Activated CD8-positive, alpha-beta T cell treated with anti-CD3 and anti-CD28 coated beads for 36 hours (primary cell): ENCODE results near the gene SEMA4C. TPM values are rescaled to one million over a fixed set of nuclear protein-coding genes. Genes with fewer than 3 reads are reported as not detected.

ENCODE experiments used
- ATAC-seq: fragments of 200-7000 bp; cut with Tn5 transposase; one replicate; pipeline ENCODE4 v1.10.0; 2021; ENCODE audit warnings: mild to moderate bottlenecking, moderate library complexity
- CTCF ChIA-PET: fragments of 350-600 bp; sonication (Branson Sonifier 250); formaldehyde crosslinking; loops from one replicate; lab custom pipeline; 2021; ENCODE audit warnings: antibody characterized with exemption; lab: Charles Lee
- POLR2A ChIA-PET: fragments of 350-600 bp; sonication (Branson Sonifier 250); formaldehyde crosslinking; loops from one replicate; lab custom pipeline; 2021; ENCODE audit warnings: antibody characterized with exemption; lab: Charles Lee
- DNase-seq: peaks from one replicate; pipeline ENCODE4 v3.0.0-alpha.2; 2020
- H3K27ac Mint-ChIP-seq: one replicate; pipeline ENCODE4 v1.8.0; 2021; ENCODE audit warnings: mild to moderate bottlenecking, mixed read lengths
- H3K27me3 Mint-ChIP-seq: one replicate; pipeline ENCODE4 v1.8.0; 2021; ENCODE audit warnings: mixed read lengths
- H3K36me3 Mint-ChIP-seq: one replicate; pipeline ENCODE4 v1.8.0; 2021; ENCODE audit warnings: low read depth, mixed read lengths
- H3K4me1 Mint-ChIP-seq: one replicate; pipeline ENCODE4 v1.8.0; 2021; ENCODE audit warnings: low read depth, mixed read lengths
- H3K4me3 Mint-ChIP-seq: one replicate; pipeline ENCODE4 v1.8.0; 2021; ENCODE audit warnings: mild to moderate bottlenecking, moderate library complexity, mixed read lengths
- H3K9me3 Mint-ChIP-seq: one replicate; pipeline ENCODE4 v1.8.0; 2021; ENCODE audit warnings: mixed read lengths
- intact Hi-C: fragments of 100-400 bp; cut with micrococcal nuclease; formaldehyde crosslinking; loops from one replicate; pipeline ENCODE4 v1.10.0; 2022
- total RNA-seq, 2 experiments: library from RNA; stranded (reverse); gene quantifications; one replicate each; pipeline ENCODE4 v1.2.3, GENCODE V29; 2021
- TF ChIP-seq, protein P1 (sequence below): fragments of 200-600 bp; IDR thresholded peaks from one replicate; pipeline ENCODE4 v1.8.0; 2022; ENCODE audit warnings: antibody characterized with exemption, mild to moderate bottlenecking

Gene SEMA4C
- total RNA-seq, 2 experiments from 2014 or later, result 10.4 to 12.4 TPM

DNA sequence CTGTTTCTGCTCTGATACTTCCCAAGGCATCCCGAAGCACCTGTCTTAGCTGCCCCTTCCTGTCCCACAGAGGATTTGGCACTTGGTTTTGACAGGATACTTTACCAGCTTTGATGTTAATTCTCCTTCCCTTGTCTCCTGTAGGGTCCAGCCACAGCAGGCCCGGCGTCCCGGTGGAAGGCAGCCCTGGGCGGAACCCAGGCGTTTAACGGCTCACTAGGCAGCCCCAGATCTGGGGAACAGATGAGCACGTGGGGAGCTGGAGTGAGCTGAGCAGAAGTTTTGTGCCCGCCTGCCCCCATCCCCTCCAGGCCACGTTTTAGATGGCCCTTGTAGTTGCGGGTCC, 37.5 kb downstream of the SEMA4C start:
- ATAC-seq, result no peak
- CTCF ChIA-PET, result no interaction called here
- Mint-ChIP-seq H3K27ac (no peak overlapping the region), H3K27me3 (no peaks in the 10 kb centered on the region), H3K4me3 (no peak overlapping the region), H3K9me3 (no peaks in the 10 kb centered on the region), H3K4me1 (no peaks in the 10 kb centered on the region), H3K36me3 (peaks cover 26% of the 10 kb centered on the region)
- POLR2A ChIA-PET, result interaction anchor here (1.2 kb wide), 1 partner anchor 19 kb away, joined by 3 read pairs; no protein-coding TSS in a partner anchor
- DNase-seq, result no peak
- intact Hi-C loops, result no loop called here
- TF ChIP-seq, protein P1, sequence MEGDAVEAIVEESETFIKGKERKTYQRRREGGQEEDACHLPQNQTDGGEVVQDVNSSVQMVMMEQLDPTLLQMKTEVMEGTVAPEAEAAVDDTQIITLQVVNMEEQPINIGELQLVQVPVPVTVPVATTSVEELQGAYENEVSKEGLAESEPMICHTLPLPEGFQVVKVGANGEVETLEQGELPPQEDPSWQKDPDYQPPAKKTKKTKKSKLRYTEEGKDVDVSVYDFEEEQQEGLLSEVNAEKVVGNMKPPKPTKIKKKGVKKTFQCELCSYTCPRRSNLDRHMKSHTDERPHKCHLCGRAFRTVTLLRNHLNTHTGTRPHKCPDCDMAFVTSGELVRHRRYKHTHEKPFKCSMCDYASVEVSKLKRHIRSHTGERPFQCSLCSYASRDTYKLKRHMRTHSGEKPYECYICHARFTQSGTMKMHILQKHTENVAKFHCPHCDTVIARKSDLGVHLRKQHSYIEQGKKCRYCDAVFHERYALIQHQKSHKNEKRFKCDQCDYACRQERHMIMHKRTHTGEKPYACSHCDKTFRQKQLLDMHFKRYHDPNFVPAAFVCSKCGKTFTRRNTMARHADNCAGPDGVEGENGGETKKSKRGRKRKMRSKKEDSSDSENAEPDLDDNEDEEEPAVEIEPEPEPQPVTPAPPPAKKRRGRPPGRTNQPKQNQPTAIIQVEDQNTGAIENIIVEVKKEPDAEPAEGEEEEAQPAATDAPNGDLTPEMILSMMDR, result no peak

DNA sequence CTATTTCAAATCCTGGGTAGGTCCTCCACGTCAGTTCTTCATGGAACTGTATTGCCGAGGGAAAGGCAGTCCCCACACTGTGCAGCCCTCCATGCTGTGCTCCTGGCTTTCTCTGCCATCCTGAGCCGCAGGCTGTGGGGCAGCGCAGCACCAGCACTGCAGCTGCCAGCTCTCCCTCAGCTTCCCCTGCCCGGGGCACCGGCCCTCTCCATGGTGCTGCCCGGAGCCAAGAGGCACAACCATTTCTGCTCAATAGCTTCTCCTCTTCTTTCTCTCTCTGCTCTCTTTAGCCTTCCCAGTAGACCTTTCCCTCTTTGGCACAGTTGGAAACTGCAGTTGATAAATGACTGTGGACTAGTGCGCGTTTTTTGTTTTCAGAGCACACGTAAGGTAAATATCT, 38.2 kb downstream of the SEMA4C start:
- no peak overlapping the region for H3K4me3 Mint-ChIP-seq
- ChIA-PET POLR2A (interaction anchor here (0.5 to 1.2 kb wide), 2 partner anchors 8 to 18 kb away, joined by 3 read pairs; no protein-coding TSS in a partner anchor), CTCF (no interaction called here)
- TF ChIP-seq, protein P1, result no peak
- DNase-seq (no peak), ATAC-seq (no peak)
- peaks cover 26% of the 10 kb centered on the region for H3K36me3 Mint-ChIP-seq
- intact Hi-C loops, result no loop called here
- H3K9me3 Mint-ChIP-seq, result no peaks in the 10 kb centered on the region
- no peak overlapping the region for H3K27ac Mint-ChIP-seq
- H3K27me3 Mint-ChIP-seq, result no peaks in the 10 kb centered on the region
- H3K4me1 Mint-ChIP-seq, result no peaks in the 10 kb centered on the region

DNA sequence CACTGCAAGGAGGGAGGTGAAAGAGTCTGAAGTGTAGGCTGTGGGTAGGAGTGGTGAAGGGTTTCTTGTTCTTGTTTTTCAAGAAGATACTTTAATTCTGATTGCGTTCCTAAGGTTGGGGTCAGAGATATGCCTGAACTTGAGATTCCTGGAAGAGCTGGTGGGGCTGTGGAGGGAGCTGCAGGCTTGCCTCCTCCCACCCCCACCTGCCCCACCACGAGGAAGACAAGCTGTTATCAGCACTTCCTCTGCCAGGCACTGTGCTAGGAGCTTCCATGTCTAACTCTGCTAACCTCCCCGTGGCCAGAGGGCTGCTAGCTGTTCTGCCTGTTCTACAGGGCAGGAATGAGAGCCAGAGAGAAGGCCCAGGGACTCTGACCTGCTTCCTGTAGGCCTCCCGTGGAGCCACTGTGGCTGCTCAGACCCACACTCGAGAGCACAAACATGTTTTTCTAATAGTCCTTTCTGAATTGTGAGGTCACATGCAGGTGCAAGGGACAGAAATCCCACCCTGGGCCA, 39.8 kb downstream of the SEMA4C start:
- Mint-ChIP-seq H3K36me3 (peaks cover 27% of the 10 kb centered on the region), H3K4me3 (no peak overlapping the region), H3K4me1 (no peaks in the 10 kb centered on the region), H3K9me3 (no peaks in the 10 kb centered on the region), H3K27me3 (no peaks in the 10 kb centered on the region), H3K27ac (no peak overlapping the region)
- DNase-seq, result no peak
- intact Hi-C loops, result no loop called here
- TF ChIP-seq, protein P1, result no peak
- CTCF ChIA-PET, result no interaction called here
- POLR2A ChIA-PET, result no interaction called here
- ATAC-seq, result no peak

DNA sequence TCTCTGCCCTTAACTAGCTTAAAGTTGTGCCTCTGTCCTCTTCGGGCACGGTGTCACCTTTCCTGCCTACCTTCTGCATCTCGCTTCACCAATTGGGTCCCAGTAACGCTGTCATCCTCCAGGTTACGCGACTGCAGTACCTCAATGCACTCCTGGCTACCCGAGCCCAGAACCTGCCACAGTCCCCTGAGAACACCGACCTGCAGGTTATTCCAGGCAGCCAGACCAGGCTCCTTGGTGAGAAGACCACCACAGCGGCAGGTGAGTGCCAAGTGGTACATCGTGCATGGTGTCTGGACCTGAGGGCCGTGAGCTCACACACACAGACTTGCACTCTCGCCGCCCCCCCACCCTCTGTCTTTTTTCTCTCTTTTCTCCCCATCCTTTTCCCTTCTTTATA, 41.0 kb downstream of the SEMA4C start:
- Mint-ChIP-seq H3K9me3 (no peaks in the 10 kb centered on the region), H3K4me1 (no peaks in the 10 kb centered on the region), H3K27me3 (no peaks in the 10 kb centered on the region), H3K4me3 (no peak overlapping the region), H3K27ac (no peak overlapping the region), H3K36me3 (peaks cover 25% of the 10 kb centered on the region)
- ChIA-PET POLR2A (interaction anchor here (0.8 kb wide), 1 partner anchor 13 kb away, joined by 4 read pairs; the partner anchor contains the start of gene CNNM3), CTCF (no interaction called here)
- TF ChIP-seq, protein P1, result no peak
- intact Hi-C loops, result no loop called here
- ATAC-seq (no peak), DNase-seq (no peak)

DNA sequence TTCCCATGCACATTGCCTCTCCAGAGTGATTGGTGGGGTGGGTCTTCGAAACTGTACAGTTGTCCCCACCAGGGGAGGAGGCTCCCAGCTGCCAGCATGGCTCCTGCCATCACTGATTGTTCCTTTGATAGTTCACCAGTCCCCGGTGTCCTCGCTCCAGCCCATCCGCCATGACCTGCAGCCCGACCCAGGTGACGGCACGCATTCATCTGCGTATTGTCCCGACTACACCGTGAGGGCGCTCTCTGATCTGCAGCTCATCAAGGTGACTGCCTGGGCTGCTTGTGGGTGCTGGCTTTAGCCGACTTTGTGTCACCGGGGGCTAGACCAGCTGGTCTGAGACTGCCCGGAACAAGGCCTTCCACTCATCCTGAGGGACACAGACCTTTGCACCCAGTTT, 41.4 kb downstream of the SEMA4C start:
- H3K4me1 Mint-ChIP-seq, result no peaks in the 10 kb centered on the region
- intact Hi-C loops, result no loop called here
- TF ChIP-seq, protein P1, result no peak
- POLR2A ChIA-PET, result interaction anchor here (0.8 kb wide), 1 partner anchor 13 kb away, joined by 4 read pairs; the partner anchor contains the start of gene CNNM3
- no peak for DNase-seq
- H3K9me3 Mint-ChIP-seq, result no peaks in the 10 kb centered on the region
- CTCF ChIA-PET, result no interaction called here
- H3K27ac Mint-ChIP-seq, result no peak overlapping the region
- no peak overlapping the region for H3K4me3 Mint-ChIP-seq
- no peak for ATAC-seq
- H3K36me3 Mint-ChIP-seq, result peaks cover 22% of the 10 kb centered on the region
- H3K27me3 Mint-ChIP-seq, result no peaks in the 10 kb centered on the region
